Measurements from ENCODE around the gene RPAP3. TPM values are rescaled to one million over a fixed set of nuclear protein-coding genes. Genes with fewer than 3 reads are reported as not detected.

The RPAP3 gene
- total RNA-seq, 1 experiment from 2014 or later, result 22.1 TPM

- TF ChIP-seq EZH2phosphoT487 (IDR thresholded peaks at IDR 0.05; ENCODE audit: borderline replicate concordance, low read length), result no peak
- no peak for TF ChIP-seq EZH2 (IDR thresholded peaks at IDR 0.05; ENCODE audit: low read length, unreplicated experiment)
- no peak for TF ChIP-seq CTCF (conservative IDR thresholded peaks at IDR 0.05; ENCODE audit: low read depth, low read length)
Observed at GRCh38 chr12:47717046-47717442, 11.2 kb upstream of the RPAP3 start.

GRCh38 chr12:47715877-47716548 is 10.2 kb upstream of the RPAP3 start:
- no TSS peak for BruUV-seq (replicated peaks)
- DNase-seq (no peak), ATAC-seq (no peak; the same call in 1 of the 2 replicates)
- H3K4me1 ChIP-seq (ENCODE audit: insufficient read depth, low read length), result peaks cover 13% of the 10 kb centered on the region; the same call in 1 of the 2 replicates
- H3K9me3 ChIP-seq (ENCODE audit: low read length), result no peaks in the 10 kb centered on the region
- peak overlapping the region; percentile 82 for H3K4me2 ChIP-seq (ENCODE audit: low read length)
- H3F3A ChIP-seq (ENCODE audit: low read length, unreplicated experiment), result no peaks in the 10 kb centered on the region
- no peaks in the 10 kb centered on the region for H3K9me2 ChIP-seq (replicated peaks; ENCODE audit: low read length)
- no peaks in the 10 kb centered on the region for H3K27me3 ChIP-seq (ENCODE audit: low read length)
- ChIA-PET POLR2A (ENCODE audit: unreplicated experiment) (no interaction called here), CTCF (interaction anchor here (1.0 to 1.1 kb wide), 2 partner anchors 66 to 122 kb away, joined by 3 to 5 read pairs; no protein-coding TSS in a partner anchor)
- no peaks in the 10 kb centered on the region for H4K20me1 ChIP-seq (ENCODE audit: low read length)
- H3K36me3 ChIP-seq (ENCODE audit: low read depth, low read length), result no peaks in the 10 kb centered on the region
- H3K9ac ChIP-seq (ENCODE audit: low read length), result no peak overlapping the region
- H2AFZ ChIP-seq (ENCODE audit: low read length), result peak overlapping the region; percentile 66
- intact Hi-C loops (cut with micrococcal nuclease), result loop anchor here (1.0 to 2.0 kb wide), 3 partner anchors 51 to 122 kb away; no protein-coding TSS in a partner anchor
- TF ChIP-seq CTCF (conservative IDR thresholded peaks at IDR 0.05; ENCODE audit: low read depth, low read length) (no peak), EZH2phosphoT487 (IDR thresholded peaks at IDR 0.05; ENCODE audit: borderline replicate concordance, low read length) (no peak), EZH2 (IDR thresholded peaks at IDR 0.05; ENCODE audit: low read length, unreplicated experiment) (no peak)
- H3K79me2 ChIP-seq (ENCODE audit: low read length), result no peaks in the 10 kb centered on the region
- H3K4me3 ChIP-seq (ENCODE audit: low read length), result peak overlapping the region; percentile 50
- no peak overlapping the region for H3K27ac ChIP-seq (ENCODE audit: low read length)

More at GRCh38 chr12:47717046-47717442, 11.2 kb upstream of the RPAP3 start:
- BruUV-seq (replicated peaks), result no TSS peak
- Histone ChIP-seq H3K4me3 (ENCODE audit: low read length) (no peak overlapping the region), H4K20me1 (ENCODE audit: low read length) (no peaks in the 10 kb centered on the region), H3F3A (ENCODE audit: low read length, unreplicated experiment) (no peaks in the 10 kb centered on the region), H3K27ac (ENCODE audit: low read length) (no peak overlapping the region), H3K79me2 (ENCODE audit: low read length) (no peaks in the 10 kb centered on the region), H3K9me2 (replicated peaks; ENCODE audit: low read length) (no peaks in the 10 kb centered on the region), H3K27me3 (ENCODE audit: low read length) (no peaks in the 10 kb centered on the region), H3K4me2 (ENCODE audit: low read length) (no peak overlapping the region), H3K36me3 (ENCODE audit: low read depth, low read length) (no peaks in the 10 kb centered on the region), H3K4me1 (ENCODE audit: insufficient read depth, low read length) (peaks cover 13% of the 10 kb centered on the region; the same call in 1 of the 2 replicates), H2AFZ (ENCODE audit: low read length) (0 out of 2 replicates have a peak overlapping the region, but pooled peaks have one; percentile 52), H3K9ac (ENCODE audit: low read length) (no peak overlapping the region), H3K9me3 (ENCODE audit: low read length) (no peaks in the 10 kb centered on the region)
- no peak for ATAC-seq
- intact Hi-C loops (cut with micrococcal nuclease), result no loop called here
- DNase-seq, result no peak
- CTCF ChIA-PET, result no interaction called here
- POLR2A ChIA-PET (ENCODE audit: unreplicated experiment), result no interaction called here

GRCh38 chr12:47715393-47715876 is 9.6 kb upstream of the RPAP3 start:
- no peaks in the 10 kb centered on the region for H3K36me3 ChIP-seq (ENCODE audit: low read depth, low read length)
- ATAC-seq (peak; percentile 74), DNase-seq (peak; percentile 91)
- H3K9ac ChIP-seq (ENCODE audit: low read length), result no peak overlapping the region
- BruUV-seq (replicated peaks), result no TSS peak
- no peaks in the 10 kb centered on the region for H4K20me1 ChIP-seq (ENCODE audit: low read length)
- H3K9me2 ChIP-seq (replicated peaks; ENCODE audit: low read length), result no peaks in the 10 kb centered on the region
- no peaks in the 10 kb centered on the region for H3K79me2 ChIP-seq (ENCODE audit: low read length)
- no peak for TF ChIP-seq EZH2phosphoT487 (IDR thresholded peaks at IDR 0.05; ENCODE audit: borderline replicate concordance, low read length)
- TF ChIP-seq CTCF (conservative IDR thresholded peaks at IDR 0.05; ENCODE audit: low read depth, low read length), result peak; percentile 96
- no peak for TF ChIP-seq EZH2 (IDR thresholded peaks at IDR 0.05; ENCODE audit: low read length, unreplicated experiment)
- no peak overlapping the region for H3K27ac ChIP-seq (ENCODE audit: low read length)
- H3K4me3 ChIP-seq (ENCODE audit: low read length), result peak overlapping the region; percentile 50
- POLR2A ChIA-PET (ENCODE audit: unreplicated experiment), result no interaction called here
- intact Hi-C loops (cut with micrococcal nuclease), result loop anchor here (1.0 to 2.0 kb wide), 3 partner anchors 51 to 123 kb away; no protein-coding TSS in a partner anchor
- CTCF ChIA-PET, result interaction anchor here (1.0 to 1.1 kb wide), 2 partner anchors 66 to 123 kb away, joined by 3 to 5 read pairs; no protein-coding TSS in a partner anchor
- no peaks in the 10 kb centered on the region for H3F3A ChIP-seq (ENCODE audit: low read length, unreplicated experiment)
- peak overlapping the region; percentile 82 for H3K4me2 ChIP-seq (ENCODE audit: low read length)
- H3K9me3 ChIP-seq (ENCODE audit: low read length), result no peaks in the 10 kb centered on the region
- H3K27me3 ChIP-seq (ENCODE audit: low read length), result no peaks in the 10 kb centered on the region
- peak overlapping the region; percentile 66 for H2AFZ ChIP-seq (ENCODE audit: low read length)
- peaks cover 13% of the 10 kb centered on the region; the same call in 1 of the 2 replicates for H3K4me1 ChIP-seq (ENCODE audit: insufficient read depth, low read length)
